ENCODE data around the gene AGBL5. TPM values are rescaled to one million over a fixed set of nuclear protein-coding genes. Genes with fewer than 3 reads are reported as not detected.

Gene AGBL5
- total and polyA plus RNA-seq, 2 of the 13 experiments (the other 11 are each of a cell fraction or from before 2014, with no cell fraction given): 55.9 to 73.3 TPM

DNA sequence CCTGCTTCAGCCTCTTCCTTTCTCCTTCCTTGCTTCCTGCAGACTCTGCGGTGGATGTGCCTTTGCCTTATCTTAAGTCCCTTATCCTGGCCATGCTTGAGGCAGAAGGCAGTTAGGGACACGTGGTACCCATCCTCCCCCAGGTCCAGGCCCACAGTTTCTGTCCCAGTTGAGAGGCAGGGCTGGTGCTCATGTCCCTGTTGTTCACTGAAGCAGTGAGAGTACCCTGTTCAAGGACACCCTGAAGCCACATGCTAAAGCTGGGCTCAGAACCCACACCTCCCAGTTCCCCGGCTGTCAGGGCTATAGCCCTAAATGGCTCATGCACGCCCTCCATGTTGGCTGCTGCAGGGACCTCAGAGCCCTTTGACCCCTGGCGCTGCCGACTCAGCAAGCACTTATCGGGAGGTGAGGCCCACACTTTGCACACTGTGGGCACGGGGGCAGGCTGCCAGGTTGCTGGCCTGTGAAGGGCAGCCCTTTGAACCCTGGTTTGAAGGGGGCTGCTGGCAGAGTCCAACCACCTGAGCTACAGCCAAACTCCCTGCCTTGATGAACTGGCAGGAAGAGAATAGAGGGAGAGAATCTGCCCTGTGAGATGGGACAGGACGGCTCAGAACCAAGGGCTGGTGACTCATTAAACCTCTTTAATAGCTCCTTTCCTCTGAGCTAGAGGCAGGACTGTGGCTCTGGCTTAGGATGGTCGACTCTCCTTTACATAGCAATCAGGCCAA lies 41.4 kb downstream of the AGBL5 start (continued):
- no peak for TF ChIP-seq MAF1 (CRISPR knock-in tag; IDR thresholded peaks at IDR 0.05; ENCODE audit: borderline replicate concordance)
- peak; percentile 94 for TF ChIP-seq KDM6A (CRISPR knock-in tag; IDR thresholded peaks at IDR 0.05; ENCODE audit: low read depth)
- no peak for TF ChIP-seq ELF4 (CRISPR knock-in tag; IDR thresholded peaks at IDR 0.05; ENCODE audit: borderline replicate concordance)
- TF ChIP-seq ZNF749 (CRISPR knock-in tag; IDR thresholded peaks at IDR 0.05; ENCODE audit: borderline replicate concordance): no peak; the same call in 1 of the 2 replicates
- TF ChIP-seq ZFP90 (CRISPR knock-in tag; IDR thresholded peaks at IDR 0.05; ENCODE audit: borderline replicate concordance): peak; percentile 78
- TF ChIP-seq CREM (IDR thresholded peaks at IDR 0.05): peak; percentile 47; the same call in 1 of the 2 replicates
- no peak for TF ChIP-seq CREM (CRISPR knock-in tag; IDR thresholded peaks at IDR 0.05)
- peak; percentile 49; the same call in 1 of the 2 replicates for TF ChIP-seq ZMAT3 (CRISPR knock-in tag; conservative IDR thresholded peaks at IDR 0.05)
- TF ChIP-seq, protein P1, sequence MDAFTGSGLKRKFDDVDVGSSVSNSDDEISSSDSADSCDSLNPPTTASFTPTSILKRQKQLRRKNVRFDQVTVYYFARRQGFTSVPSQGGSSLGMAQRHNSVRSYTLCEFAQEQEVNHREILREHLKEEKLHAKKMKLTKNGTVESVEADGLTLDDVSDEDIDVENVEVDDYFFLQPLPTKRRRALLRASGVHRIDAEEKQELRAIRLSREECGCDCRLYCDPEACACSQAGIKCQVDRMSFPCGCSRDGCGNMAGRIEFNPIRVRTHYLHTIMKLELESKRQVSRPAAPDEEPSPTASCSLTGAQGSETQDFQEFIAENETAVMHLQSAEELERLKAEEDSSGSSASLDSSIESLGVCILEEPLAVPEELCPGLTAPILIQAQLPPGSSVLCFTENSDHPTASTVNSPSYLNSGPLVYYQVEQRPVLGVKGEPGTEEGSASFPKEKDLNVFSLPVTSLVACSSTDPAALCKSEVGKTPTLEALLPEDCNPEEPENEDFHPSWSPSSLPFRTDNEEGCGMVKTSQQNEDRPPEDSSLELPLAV (CRISPR knock-in tag; conservative IDR thresholded peaks at IDR 0.05; ENCODE audit: low read depth): no peak
- peak; percentile 96 for TF ChIP-seq ZNF431 (CRISPR knock-in tag; IDR thresholded peaks at IDR 0.05; ENCODE audit: borderline replicate concordance, low read depth)
- TF ChIP-seq ZNF678 (CRISPR knock-in tag; IDR thresholded peaks at IDR 0.05): peak; percentile 5; the same call in 1 of the 2 replicates
- peak; percentile 46; the same call in 1 of the 2 replicates for TF ChIP-seq ZNF614 (CRISPR knock-in tag; IDR thresholded peaks at IDR 0.05; ENCODE audit: borderline replicate concordance)
- TF ChIP-seq ZSCAN12 (CRISPR knock-in tag; IDR thresholded peaks at IDR 0.05): no peak
- peak; percentile 44; the same call in 1 of the 2 replicates for TF ChIP-seq PHF8 (CRISPR knock-in tag; IDR thresholded peaks at IDR 0.05)
- 0 out of 2 replicates have a peak, but pooled peaks have one; percentile 61 for TF ChIP-seq NKX3-1 (CRISPR knock-in tag; IDR thresholded peaks at IDR 0.05)
- TF ChIP-seq, protein P2, sequence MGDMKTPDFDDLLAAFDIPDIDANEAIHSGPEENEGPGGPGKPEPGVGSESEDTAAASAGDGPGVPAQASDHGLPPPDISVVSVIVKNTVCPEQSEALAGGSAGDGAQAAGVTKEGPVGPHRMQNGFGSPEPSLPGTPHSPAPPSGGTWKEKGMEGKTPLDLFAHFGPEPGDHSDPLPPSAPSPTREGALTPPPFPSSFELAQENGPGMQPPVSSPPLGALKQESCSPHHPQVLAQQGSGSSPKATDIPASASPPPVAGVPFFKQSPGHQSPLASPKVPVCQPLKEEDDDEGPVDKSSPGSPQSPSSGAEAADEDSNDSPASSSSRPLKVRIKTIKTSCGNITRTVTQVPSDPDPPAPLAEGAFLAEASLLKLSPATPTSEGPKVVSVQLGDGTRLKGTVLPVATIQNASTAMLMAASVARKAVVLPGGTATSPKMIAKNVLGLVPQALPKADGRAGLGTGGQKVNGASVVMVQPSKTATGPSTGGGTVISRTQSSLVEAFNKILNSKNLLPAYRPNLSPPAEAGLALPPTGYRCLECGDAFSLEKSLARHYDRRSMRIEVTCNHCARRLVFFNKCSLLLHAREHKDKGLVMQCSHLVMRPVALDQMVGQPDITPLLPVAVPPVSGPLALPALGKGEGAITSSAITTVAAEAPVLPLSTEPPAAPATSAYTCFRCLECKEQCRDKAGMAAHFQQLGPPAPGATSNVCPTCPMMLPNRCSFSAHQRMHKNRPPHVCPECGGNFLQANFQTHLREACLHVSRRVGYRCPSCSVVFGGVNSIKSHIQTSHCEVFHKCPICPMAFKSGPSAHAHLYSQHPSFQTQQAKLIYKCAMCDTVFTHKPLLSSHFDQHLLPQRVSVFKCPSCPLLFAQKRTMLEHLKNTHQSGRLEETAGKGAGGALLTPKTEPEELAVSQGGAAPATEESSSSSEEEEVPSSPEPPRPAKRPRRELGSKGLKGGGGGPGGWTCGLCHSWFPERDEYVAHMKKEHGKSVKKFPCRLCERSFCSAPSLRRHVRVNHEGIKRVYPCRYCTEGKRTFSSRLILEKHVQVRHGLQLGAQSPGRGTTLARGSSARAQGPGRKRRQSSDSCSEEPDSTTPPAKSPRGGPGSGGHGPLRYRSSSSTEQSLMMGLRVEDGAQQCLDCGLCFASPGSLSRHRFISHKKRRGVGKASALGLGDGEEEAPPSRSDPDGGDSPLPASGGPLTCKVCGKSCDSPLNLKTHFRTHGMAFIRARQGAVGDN (CRISPR knock-in tag; IDR thresholded peaks at IDR 0.05): peak; percentile 99
- peak; percentile 43 for TF ChIP-seq ZNF547 (CRISPR knock-in tag; IDR thresholded peaks at IDR 0.05)
- TF ChIP-seq, protein P3, sequence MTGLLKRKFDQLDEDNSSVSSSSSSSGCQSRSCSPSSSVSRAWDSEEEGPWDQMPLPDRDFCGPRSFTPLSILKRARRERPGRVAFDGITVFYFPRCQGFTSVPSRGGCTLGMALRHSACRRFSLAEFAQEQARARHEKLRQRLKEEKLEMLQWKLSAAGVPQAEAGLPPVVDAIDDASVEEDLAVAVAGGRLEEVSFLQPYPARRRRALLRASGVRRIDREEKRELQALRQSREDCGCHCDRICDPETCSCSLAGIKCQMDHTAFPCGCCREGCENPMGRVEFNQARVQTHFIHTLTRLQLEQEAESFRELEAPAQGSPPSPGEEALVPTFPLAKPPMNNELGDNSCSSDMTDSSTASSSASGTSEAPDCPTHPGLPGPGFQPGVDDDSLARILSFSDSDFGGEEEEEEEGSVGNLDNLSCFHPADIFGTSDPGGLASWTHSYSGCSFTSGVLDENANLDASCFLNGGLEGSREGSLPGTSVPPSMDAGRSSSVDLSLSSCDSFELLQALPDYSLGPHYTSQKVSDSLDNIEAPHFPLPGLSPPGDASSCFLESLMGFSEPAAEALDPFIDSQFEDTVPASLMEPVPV (CRISPR knock-in tag; IDR thresholded peaks at IDR 0.05): no peak; the same call in 1 of the 2 replicates
- TF ChIP-seq CCDC6 (CRISPR knock-in tag; IDR thresholded peaks at IDR 0.05): peak; percentile 66; the same call in 1 of the 2 replicates
- TF ChIP-seq SMYD3 (CRISPR knock-in tag; IDR thresholded peaks at IDR 0.05): no peak; the same call in 1 of the 2 replicates
- TF ChIP-seq TAF1 (CRISPR knock-in tag; IDR thresholded peaks at IDR 0.05): peak; percentile 44; the same call in 1 of the 2 replicates

Data from HepG2 (cell line).